GM12892 (cell line): ENCODE data around the gene ZCWPW1.

Source experiments
- POLR2A ChIP-seq: IDR thresholded peaks from 2 replicates; pipeline ENCODE4 v1.6.1; 2011; ENCODE audit warnings: low read depth, low read length, control low read depth
- POLR2AphosphoS5 ChIP-seq: IDR thresholded peaks from 2 replicates; pipeline ENCODE4 v1.6.1; 2011; ENCODE audit warnings: low read depth, low read length, control low read depth
- TAF1 ChIP-seq: IDR thresholded peaks from 2 replicates; pipeline ENCODE4 v1.6.1; 2011; ENCODE audit warnings: low read depth, mild to moderate bottlenecking, control low read depth, low read length, borderline replicate concordance

DNA sequence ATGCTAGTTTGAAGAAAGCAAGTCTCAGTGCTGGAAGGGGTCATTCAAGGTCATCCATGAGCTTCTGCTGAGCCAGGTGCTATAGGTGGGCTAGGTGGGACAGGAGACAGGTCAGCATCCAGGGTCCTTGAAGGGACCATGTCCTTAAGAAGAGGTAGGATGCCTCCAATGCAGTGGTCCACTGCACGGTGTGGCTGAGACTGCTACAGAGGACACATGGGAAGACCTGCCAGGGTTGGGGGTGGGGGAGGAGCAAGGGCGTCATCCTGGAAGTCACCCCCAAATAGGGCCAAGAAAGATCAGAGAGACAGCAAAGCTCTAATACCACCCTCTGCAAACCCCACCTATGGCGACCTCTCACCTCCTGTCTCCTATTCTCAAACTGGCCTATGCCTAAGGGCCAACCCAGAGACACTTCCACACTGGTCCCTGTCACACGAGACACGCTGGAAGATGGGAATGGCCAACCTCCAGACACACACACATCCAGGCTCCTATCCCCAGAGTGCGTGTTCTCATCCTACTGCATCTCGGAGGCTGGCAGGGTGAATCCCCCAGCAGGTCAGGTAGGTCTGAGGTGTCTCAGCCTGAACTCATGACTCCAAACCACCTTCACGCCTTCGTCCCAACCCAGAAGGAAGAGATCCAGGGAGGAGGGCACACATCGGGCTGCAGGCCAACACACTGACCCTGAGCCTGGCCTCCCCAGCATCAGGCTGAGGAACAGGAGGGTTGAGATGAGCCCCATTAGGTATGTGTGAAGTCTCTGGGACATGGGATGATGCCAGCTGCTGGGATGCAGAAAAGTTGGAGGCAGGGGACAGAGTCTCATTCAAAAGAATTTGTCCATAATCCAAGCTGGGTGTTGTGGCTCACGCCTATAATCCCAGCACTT is 13.4 kb upstream of the ZCWPW1 start:
- no peak for TF ChIP-seq POLR2A
- no peak for TF ChIP-seq POLR2AphosphoS5
- no peak for TF ChIP-seq TAF1
